Keratinocyte (primary cell): ENCODE measurements around the gene IFI27L2. TPM values are rescaled to one million over a fixed set of nuclear protein-coding genes. Genes with fewer than 3 reads are reported as not detected.

Experiments used
- DNase-seq: peaks from one replicate; pipeline ENCODE4 v3.0.0-alpha.2; 2011; ENCODE audit warnings: low read depth, missing footprints, low spot score
- FAIRE-seq: peaks from 2 replicates; lab custom pipeline; 2011; peaks lifted over from hg19 to GRCh38; lab: Jason Lieb, UNC
- H2AFZ ChIP-seq: 2 replicates; pipeline ENCODE4 v1.6.0; 2012; ENCODE audit warnings: low read length, control low read depth, inconsistent platforms; ENCODE audit not compliant: control insufficient read depth
- H3K27ac ChIP-seq: 2 replicates; pipeline ENCODE4 v1.5.1; 2011; ENCODE audit warnings: low read length; ENCODE audit not compliant: control insufficient read depth, insufficient read depth
- H3K27me3 ChIP-seq: 3 replicates; pipeline ENCODE4 v1.6.0; 2011; ENCODE audit warnings: low read length; ENCODE audit not compliant: control insufficient read depth, insufficient read depth; ENCODE audit errors: extremely low read depth
- H3K36me3 ChIP-seq, 2 experiments: 2 replicates in 1 of 2; 3 replicates in 1 of 2; pipeline ENCODE4 v1.5.1; 2011; ENCODE audit warnings: low read length in 2 of 2, mild to moderate bottlenecking in 1 of 2; ENCODE audit not compliant: control insufficient read depth in 2 of 2, insufficient read depth in 2 of 2; ENCODE audit errors: extremely low read depth in 1 of 2
- H3K4me1 ChIP-seq: 3 replicates; pipeline ENCODE4 v1.5.1; 2011; ENCODE audit warnings: low read length; ENCODE audit not compliant: control insufficient read depth, insufficient read depth; ENCODE audit errors: extremely low read depth
- H3K4me2 ChIP-seq: 3 replicates; pipeline ENCODE4 v1.6.0; 2011; ENCODE audit warnings: low read depth, low read length; ENCODE audit not compliant: control insufficient read depth, insufficient read depth; ENCODE audit errors: extremely low read depth
- H3K4me3 ChIP-seq, 3 experiments: fragments of 200-600 bp in 1 of 3; sonication (generic) in 1 of 3; 2 replicates in 2 of 3; 3 replicates in 1 of 3; pipeline ENCODE4 v1.5.1; 2011 to 2016; ENCODE audit warnings: low read length in 3 of 3, mild to moderate bottlenecking in 3 of 3, control low read depth in 2 of 3, inconsistent platforms in 1 of 3, low read depth in 1 of 3, mixed read lengths in 1 of 3, mixed run types in 1 of 3, moderate library complexity in 1 of 3; ENCODE audit not compliant: control insufficient read depth in 2 of 3, insufficient read depth in 2 of 3; ENCODE audit errors: extremely low read depth in 1 of 3
- H3K79me2 ChIP-seq: 2 replicates; pipeline ENCODE4 v1.6.0; 2012; ENCODE audit warnings: low read length; ENCODE audit not compliant: control insufficient read depth, insufficient read depth
- H3K9ac ChIP-seq: 3 replicates; pipeline ENCODE4 v1.6.0; 2011; ENCODE audit warnings: low read length; ENCODE audit not compliant: control insufficient read depth, insufficient read depth; ENCODE audit errors: extremely low read depth
- H3K9me1 ChIP-seq: 3 replicates; pipeline ENCODE4 v1.6.0; 2011; ENCODE audit warnings: low read length; ENCODE audit not compliant: control insufficient read depth, insufficient read depth; ENCODE audit errors: extremely low read depth
- H3K9me3 ChIP-seq: 2 replicates; pipeline ENCODE4 v1.5.1; 2012; ENCODE audit warnings: low read depth, low read length; ENCODE audit not compliant: control insufficient read depth
- H4K20me1 ChIP-seq: 3 replicates; pipeline ENCODE4 v1.6.0; 2011; ENCODE audit warnings: low read length; ENCODE audit not compliant: control insufficient read depth, insufficient read depth; ENCODE audit errors: extremely low read depth
- CTCF ChIP-seq, 3 experiments: IDR thresholded peaks in 1 of 3; conservative IDR thresholded peaks in 1 of 3; optimal IDR thresholded peaks in 1 of 3; 2 replicates in 2 of 3; 3 replicates in 1 of 3; pipeline versions ENCODE3 to v1.5.1; 2011; ENCODE audit warnings: low read length in 3 of 3, mild to moderate bottlenecking in 3 of 3, moderate library complexity in 2 of 3, control low read depth in 1 of 3, inconsistent platforms in 1 of 3; ENCODE audit not compliant: insufficient read depth in 2 of 3; ENCODE audit errors: extremely low read depth in 1 of 3
- EZH2 ChIP-seq: IDR thresholded peaks from one replicate; pipeline ENCODE4 v1.6.1; 2012; ENCODE audit warnings: inconsistent platforms, mild to moderate bottlenecking, low read length, moderate library complexity
- dilution Hi-C: fragments of 300-500 bp; cut with MboI; formaldehyde crosslinking; loops from one replicate; pipeline ENCODE4 v1.7.0; 2020; ENCODE audit warnings: low sequenced_read_pairs; ENCODE audit not compliant: extremely low pct_ligation_motif_present
- polyA plus RNA-seq, 5 experiments: library from polyadenylated mRNA; depleted of rRNA in 3 of 5; stranded (reverse) in 3 of 5; stranded (forward) in 1 of 5; unstranded in 1 of 5; fragments of >200 nt; gene quantifications; 1 replicate in 1 of 5; 2 replicates in 3 of 5; 3 replicates in 1 of 5; pipeline versions ENCODE4 v1.2.1 to v1.2.3, GENCODE V29; 2011 to 2012; ENCODE audit warnings: missing spikeins in 2 of 5, low read depth in 1 of 5, low replicate concordance in 1 of 5

IFI27L2 gene
- polyA plus RNA-seq, 1 donor (not counting 4 experiments of a cell fraction or from before 2014, with no cell fraction given) = 67.5 TPM

GRCh38 chr14:94099006-94099405 is 30.4 kb downstream of the IFI27L2 start:
- dilution Hi-C loops = no loop called here
- Histone ChIP-seq H3K4me1 (no peaks in the 10 kb centered on the region), H3K27ac (no peak overlapping the region)

GRCh38 chr14:94098326-94098992 is 30.9 kb downstream of the IFI27L2 start:
- H3K9me3 ChIP-seq = no peaks in the 10 kb centered on the region
- H3K79me2 ChIP-seq = no peaks in the 10 kb centered on the region
- H3K9me1 ChIP-seq = no peaks in the 10 kb centered on the region
- no peaks in the 10 kb centered on the region for H4K20me1 ChIP-seq
- H2AFZ ChIP-seq = no peak overlapping the region
- no peak for DNase-seq
- no peak for FAIRE-seq
- H3K36me3 ChIP-seq = peaks cover 0 to 6% of the 10 kb centered on the region in 2 experiments
- no peak overlapping the region for H3K27ac ChIP-seq
- no peak overlapping the region for H3K4me3 ChIP-seq
- no peaks in the 10 kb centered on the region for H3K27me3 ChIP-seq
- TF ChIP-seq EZH2 = no peak
- TF ChIP-seq CTCF (optimal IDR thresholded peaks at IDR 0.05 in 1 of 3, IDR thresholded peaks at IDR 0.05 in 1 of 3, conservative IDR thresholded peaks at IDR 0.05 in 1 of 3; ENCODE audit: extremely low read depth in 1 of 3, insufficient read depth in 2 of 3, low read length in 3 of 3) = no peak
- no peak overlapping the region for H3K9ac ChIP-seq
- H3K4me2 ChIP-seq = no peak overlapping the region
- dilution Hi-C loops = no loop called here
- H3K4me1 ChIP-seq = no peaks in the 10 kb centered on the region

More at GRCh38 chr14:94099006-94099405, 30.4 kb downstream of the IFI27L2 start:
- Histone ChIP-seq H4K20me1 (no peaks in the 10 kb centered on the region), H3K9me1 (no peaks in the 10 kb centered on the region), H3K4me2 (no peak overlapping the region), H3K4me3 (no peak overlapping the region), H2AFZ (no peak overlapping the region), H3K36me3 (peaks cover 0 to 6% of the 10 kb centered on the region in 2 experiments), H3K9ac (no peak overlapping the region), H3K79me2 (no peaks in the 10 kb centered on the region), H3K9me3 (no peaks in the 10 kb centered on the region), H3K27me3 (no peaks in the 10 kb centered on the region)
- no peak for FAIRE-seq
- TF ChIP-seq EZH2 (no peak), CTCF (optimal IDR thresholded peaks at IDR 0.05 in 1 of 3, IDR thresholded peaks at IDR 0.05 in 1 of 3, conservative IDR thresholded peaks at IDR 0.05 in 1 of 3; ENCODE audit: extremely low read depth in 1 of 3, insufficient read depth in 2 of 3, low read length in 3 of 3) (no peak)
- DNase-seq = no peak
